Loucy (cell line): ENCODE measurements around the gene LHPP.

ENCODE experiments used
- EZH2phosphoT487 ChIP-seq: fragments of 200-600 bp; IDR thresholded peaks from 2 replicates; pipeline ENCODE4 v1.6.1; 2018; ENCODE audit warnings: antibody characterized with exemption, mild to moderate bottlenecking, moderate library complexity, borderline replicate concordance
- TF ChIP-seq, protein P1 (sequence below): fragments of 200-600 bp; sonication (generic); conservative IDR thresholded peaks from 2 replicates; pipeline ENCODE4 v1.5.1; 2014; ENCODE audit warnings: mild to moderate bottlenecking, antibody characterized with exemption, low read length

- TF ChIP-seq, protein P1, sequence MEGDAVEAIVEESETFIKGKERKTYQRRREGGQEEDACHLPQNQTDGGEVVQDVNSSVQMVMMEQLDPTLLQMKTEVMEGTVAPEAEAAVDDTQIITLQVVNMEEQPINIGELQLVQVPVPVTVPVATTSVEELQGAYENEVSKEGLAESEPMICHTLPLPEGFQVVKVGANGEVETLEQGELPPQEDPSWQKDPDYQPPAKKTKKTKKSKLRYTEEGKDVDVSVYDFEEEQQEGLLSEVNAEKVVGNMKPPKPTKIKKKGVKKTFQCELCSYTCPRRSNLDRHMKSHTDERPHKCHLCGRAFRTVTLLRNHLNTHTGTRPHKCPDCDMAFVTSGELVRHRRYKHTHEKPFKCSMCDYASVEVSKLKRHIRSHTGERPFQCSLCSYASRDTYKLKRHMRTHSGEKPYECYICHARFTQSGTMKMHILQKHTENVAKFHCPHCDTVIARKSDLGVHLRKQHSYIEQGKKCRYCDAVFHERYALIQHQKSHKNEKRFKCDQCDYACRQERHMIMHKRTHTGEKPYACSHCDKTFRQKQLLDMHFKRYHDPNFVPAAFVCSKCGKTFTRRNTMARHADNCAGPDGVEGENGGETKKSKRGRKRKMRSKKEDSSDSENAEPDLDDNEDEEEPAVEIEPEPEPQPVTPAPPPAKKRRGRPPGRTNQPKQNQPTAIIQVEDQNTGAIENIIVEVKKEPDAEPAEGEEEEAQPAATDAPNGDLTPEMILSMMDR = no peak
- no peak for TF ChIP-seq EZH2phosphoT487
Observed at GRCh38 chr10:124577651-124578050, 116.0 kb downstream of the LHPP start.
